ENCODE measurements around the gene CELF5. TPM values are rescaled to one million over a fixed set of nuclear protein-coding genes. Genes with fewer than 3 reads are reported as not detected.
A peak's percentile ranks its signal among the peaks of the same experiment; 100 is the strongest.

Gene CELF5
- total and polyA plus RNA-seq, 2 experiments from 2014 or later = 1.1 TPM; not detected in 1

GRCh38 chr19:3270902-3271301 is 46.4 kb downstream of the CELF5 start:
- Histone ChIP-seq H3K9me3 (ENCODE audit: low read depth) (no peaks in the 10 kb centered on the region), H3K27ac (no peak overlapping the region)

GRCh38 chr19:3272401-3272931 is 48.0 kb downstream of the CELF5 start:
- H3K79me2 ChIP-seq (ENCODE audit: insufficient read depth) = no peaks in the 10 kb centered on the region
- no peak overlapping the region for H3K27ac ChIP-seq
- H3K9me2 ChIP-seq (ENCODE audit: insufficient read depth) = no peaks in the 10 kb centered on the region
- no peak overlapping the region for H3K4me2 ChIP-seq (ENCODE audit: unreplicated experiment)
- no peak for TF ChIP-seq EZH2 (IDR thresholded peaks at IDR 0.05; ENCODE audit: insufficient read depth, poor library complexity, severe bottlenecking)
- H3K27me3 ChIP-seq (replicated peaks; ENCODE audit: insufficient read depth) = peaks cover 47% of the 10 kb centered on the region
- WGBS, 2 experiments (ENCODE audit: low coverage in 1 of 2, low lambda C conversion rate in 2 of 2, missing lambda C conversion rate in 2 of 2) = 19 to 24% methylated on average over 4 of the region's 4 CpGs
- no peaks in the 10 kb centered on the region for H3K4me1 ChIP-seq (ENCODE audit: insufficient read depth)
- H3K4me3 ChIP-seq = no peak overlapping the region
- H3F3A ChIP-seq (ENCODE audit: insufficient read depth) = no peaks in the 10 kb centered on the region
- in situ Hi-C loops (cut with MboI) = no loop called here
- no peaks in the 10 kb centered on the region for H3K9me3 ChIP-seq (ENCODE audit: low read depth)
- no peaks in the 10 kb centered on the region for H4K20me1 ChIP-seq (ENCODE audit: insufficient read depth)
- H2AFZ ChIP-seq = no peak overlapping the region
- H3K36me3 ChIP-seq (ENCODE audit: low read depth) = no peaks in the 10 kb centered on the region
- DNase-seq = no peak
- no peak overlapping the region for H3K9ac ChIP-seq

More at GRCh38 chr19:3270902-3271301, 46.4 kb downstream of the CELF5 start:
- Histone ChIP-seq H3K4me2 (ENCODE audit: unreplicated experiment) (no peak overlapping the region), H2AFZ (no peak overlapping the region), H3F3A (ENCODE audit: insufficient read depth) (no peaks in the 10 kb centered on the region), H3K27me3 (replicated peaks; ENCODE audit: insufficient read depth) (peaks cover 52% of the 10 kb centered on the region), H3K9me2 (ENCODE audit: insufficient read depth) (no peaks in the 10 kb centered on the region), H3K4me3 (no peak overlapping the region), H3K79me2 (ENCODE audit: insufficient read depth) (no peaks in the 10 kb centered on the region), H3K9ac (no peak overlapping the region), H4K20me1 (ENCODE audit: insufficient read depth) (no peaks in the 10 kb centered on the region), H3K36me3 (ENCODE audit: low read depth) (no peaks in the 10 kb centered on the region), H3K4me1 (ENCODE audit: insufficient read depth) (no peaks in the 10 kb centered on the region)
- 0 to 2% methylated on average over 5 to 11 of the region's 11 CpGs for WGBS, 2 experiments (ENCODE audit: low coverage in 1 of 2, low lambda C conversion rate in 2 of 2, missing lambda C conversion rate in 2 of 2)
- TF ChIP-seq EZH2 (IDR thresholded peaks at IDR 0.05; ENCODE audit: insufficient read depth, poor library complexity, severe bottlenecking) (no peak), EZH2phosphoT487 (IDR thresholded peaks at IDR 0.05; ENCODE audit: insufficient read depth, low read depth) (no peak)
- in situ Hi-C loops (cut with MboI) = no loop called here
- DNase-seq = peak; percentile 73

- Histone ChIP-seq H3K4me2 (ENCODE audit: unreplicated experiment) (no peak overlapping the region), H3K4me1 (ENCODE audit: insufficient read depth) (no peaks in the 10 kb centered on the region), H3K9me2 (ENCODE audit: insufficient read depth) (no peaks in the 10 kb centered on the region), H3K9me3 (ENCODE audit: low read depth) (no peaks in the 10 kb centered on the region), H3K36me3 (ENCODE audit: low read depth) (no peaks in the 10 kb centered on the region), H2AFZ (no peak overlapping the region), H3K4me3 (no peak overlapping the region), H4K20me1 (ENCODE audit: insufficient read depth) (no peaks in the 10 kb centered on the region), H3F3A (ENCODE audit: insufficient read depth) (no peaks in the 10 kb centered on the region), H3K27me3 (replicated peaks; ENCODE audit: insufficient read depth) (peaks cover 42% of the 10 kb centered on the region), H3K79me2 (ENCODE audit: insufficient read depth) (no peaks in the 10 kb centered on the region), H3K9ac (no peak overlapping the region), H3K27ac (no peak overlapping the region)
- in situ Hi-C loops (cut with MboI) = no loop called here
- DNase-seq = no peak
- TF ChIP-seq EZH2 (IDR thresholded peaks at IDR 0.05; ENCODE audit: insufficient read depth, poor library complexity, severe bottlenecking) (no peak), EZH2phosphoT487 (IDR thresholded peaks at IDR 0.05; ENCODE audit: insufficient read depth, low read depth) (no peak)
- 82 to 87% methylated on average over 3 of the region's 3 CpGs for WGBS, 2 experiments (ENCODE audit: low coverage in 1 of 2, low lambda C conversion rate in 2 of 2, missing lambda C conversion rate in 2 of 2)
These were observed 48.5 kb downstream of the CELF5 start for GRCh38 chr19:3272952-3273351.

- no peaks in the 10 kb centered on the region for H3F3A ChIP-seq (ENCODE audit: insufficient read depth)
- TF ChIP-seq EZH2 (IDR thresholded peaks at IDR 0.05; ENCODE audit: insufficient read depth, poor library complexity, severe bottlenecking) = no peak
- no peaks in the 10 kb centered on the region for H3K9me2 ChIP-seq (ENCODE audit: insufficient read depth)
- in situ Hi-C loops (cut with MboI) = no loop called here
- no peak overlapping the region for H3K4me2 ChIP-seq (ENCODE audit: unreplicated experiment)
- H2AFZ ChIP-seq = no peak overlapping the region
- H3K4me3 ChIP-seq = no peak overlapping the region
- no peaks in the 10 kb centered on the region for H3K9me3 ChIP-seq (ENCODE audit: low read depth)
- no peak for DNase-seq
- no peak overlapping the region for H3K9ac ChIP-seq
- H3K79me2 ChIP-seq (ENCODE audit: insufficient read depth) = no peaks in the 10 kb centered on the region
- H3K27me3 ChIP-seq (replicated peaks; ENCODE audit: insufficient read depth) = peaks cover 28% of the 10 kb centered on the region
- no peaks in the 10 kb centered on the region for H3K36me3 ChIP-seq (ENCODE audit: low read depth)
- no peak overlapping the region for H3K27ac ChIP-seq
- no peaks in the 10 kb centered on the region for H3K4me1 ChIP-seq (ENCODE audit: insufficient read depth)
- 50 to 51% methylated on average over 9 of the region's 9 CpGs for WGBS, 2 experiments (ENCODE audit: low coverage in 1 of 2, low lambda C conversion rate in 2 of 2, missing lambda C conversion rate in 2 of 2)
- no peaks in the 10 kb centered on the region for H4K20me1 ChIP-seq (ENCODE audit: insufficient read depth)
These were observed 49.9 kb downstream of the CELF5 start for GRCh38 chr19:3274245-3274941.

Measured in GM23248 (cell line).